IMR-90 (cell line): ENCODE results near the gene SMAD4.

Experiments
- CTCF ChIP-seq: conservative IDR thresholded peaks from 2 replicates; pipeline ENCODE4 v1.5.1; 2012; ENCODE audit warnings: mild to moderate bottlenecking, low read depth, low read length, improper control_type of control experiment
- MXI1 ChIP-seq: IDR thresholded peaks from 2 replicates; pipeline ENCODE4 v1.6.1; 2012; ENCODE audit warnings: low read depth, mild to moderate bottlenecking, low read length, moderate library complexity, borderline replicate concordance
- POLR2A ChIP-seq: IDR thresholded peaks from 2 replicates; pipeline ENCODE4 v1.6.1; 2012; ENCODE audit warnings: mild to moderate bottlenecking, low read depth, low read length
- RFX5 ChIP-seq: IDR thresholded peaks from 2 replicates; pipeline ENCODE4 v1.8.0; 2012; ENCODE audit warnings: low read depth, mild to moderate bottlenecking, low read length, moderate library complexity
- SMC3 ChIP-seq: fragments of 150-350 bp; IDR thresholded peaks from 2 replicates; pipeline ENCODE4 v1.6.1; 2016; ENCODE audit warnings: low read depth, mild to moderate bottlenecking, antibody characterized with exemption, low read length, moderate library complexity
- TF ChIP-seq, protein P1 (sequence below): fragments of 150-350 bp; IDR thresholded peaks from 2 replicates; pipeline ENCODE4 v1.6.1; 2017; ENCODE audit warnings: mild to moderate bottlenecking, antibody characterized with exemption, low read length, low read depth

DNA sequence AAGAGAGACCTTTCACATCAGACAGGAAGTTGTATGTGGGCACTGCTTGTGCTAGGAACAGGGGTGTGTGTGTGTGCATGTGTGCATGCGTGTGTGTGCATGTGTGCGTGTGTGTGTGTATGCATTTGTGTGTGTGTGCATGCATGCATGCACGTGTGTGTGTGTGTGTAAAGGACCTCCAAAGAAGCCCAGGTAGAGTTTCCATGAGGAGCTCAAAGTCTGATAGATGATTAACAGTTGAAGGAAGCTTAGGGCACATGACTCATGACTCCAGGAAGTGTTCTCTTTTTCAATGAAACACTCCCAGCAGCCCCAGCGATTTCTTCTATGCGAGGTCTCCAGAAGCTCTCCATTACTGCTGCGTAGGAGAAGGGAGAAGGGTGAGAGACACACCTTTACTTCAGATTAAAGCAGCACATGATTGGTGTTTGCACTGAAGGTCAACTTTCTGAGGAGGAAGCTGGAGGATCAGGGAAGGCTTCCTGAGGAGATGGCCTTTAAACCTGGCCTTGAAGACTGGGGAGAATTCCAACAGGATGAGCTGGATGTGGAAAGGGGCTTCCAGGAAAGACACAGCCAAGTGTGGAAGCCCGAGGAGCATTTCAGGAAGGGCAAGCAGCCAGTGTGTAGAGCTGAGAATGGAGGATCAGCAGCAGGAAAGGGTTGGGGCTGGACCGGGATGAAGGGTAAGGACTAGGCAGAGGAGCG lies 77.7 kb downstream of the SMAD4 start:
- TF ChIP-seq CTCF (no peak), MXI1 (no peak), POLR2A (no peak), RFX5 (no peak), SMC3 (no peak)
- TF ChIP-seq, protein P1, sequence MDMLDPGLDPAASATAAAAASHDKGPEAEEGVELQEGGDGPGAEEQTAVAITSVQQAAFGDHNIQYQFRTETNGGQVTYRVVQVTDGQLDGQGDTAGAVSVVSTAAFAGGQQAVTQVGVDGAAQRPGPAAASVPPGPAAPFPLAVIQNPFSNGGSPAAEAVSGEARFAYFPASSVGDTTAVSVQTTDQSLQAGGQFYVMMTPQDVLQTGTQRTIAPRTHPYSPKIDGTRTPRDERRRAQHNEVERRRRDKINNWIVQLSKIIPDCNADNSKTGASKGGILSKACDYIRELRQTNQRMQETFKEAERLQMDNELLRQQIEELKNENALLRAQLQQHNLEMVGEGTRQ = no peak
